Ureter (tissue), 1 donor: ENCODE data around the gene QKI. TPM values are rescaled to one million over a fixed set of nuclear protein-coding genes. Genes with fewer than 3 reads are reported as not detected.

ENCODE experiments used
- DNase-seq: peaks from one replicate; pipeline ENCODE4 v3.0.0-alpha.2; 2020; ENCODE audit warnings: low spot score
- total RNA-seq: library from RNA; stranded (reverse); gene quantifications from one replicate; pipeline ENCODE4 v1.2.4, GENCODE V29; 2023
- donor health status: DM: yes; HTN: yes; CAD: no.

The QKI gene
- total RNA-seq, 1 donor from 2014 or later = 96.7 TPM

DNA sequence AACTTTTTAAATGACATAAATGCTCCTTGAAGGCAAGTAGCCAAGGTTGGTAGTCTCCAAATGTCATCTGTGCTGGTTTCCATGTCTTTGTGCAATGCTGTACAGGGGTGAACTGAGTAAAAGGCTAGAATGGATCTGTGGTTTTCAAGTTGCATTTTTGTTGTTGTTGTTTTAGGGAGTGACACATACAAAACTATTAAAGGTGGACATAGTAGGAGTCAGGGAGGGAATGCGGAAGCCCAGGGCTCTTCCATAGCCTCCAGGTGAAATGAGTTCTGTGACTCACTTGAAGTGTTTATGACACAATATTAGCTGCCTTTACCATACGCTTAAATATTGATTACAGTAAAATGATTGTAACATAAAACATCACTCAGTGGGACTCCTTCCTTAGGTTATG lies 22.5 kb upstream of the QKI start:
- DNase-seq = no peak

DNA sequence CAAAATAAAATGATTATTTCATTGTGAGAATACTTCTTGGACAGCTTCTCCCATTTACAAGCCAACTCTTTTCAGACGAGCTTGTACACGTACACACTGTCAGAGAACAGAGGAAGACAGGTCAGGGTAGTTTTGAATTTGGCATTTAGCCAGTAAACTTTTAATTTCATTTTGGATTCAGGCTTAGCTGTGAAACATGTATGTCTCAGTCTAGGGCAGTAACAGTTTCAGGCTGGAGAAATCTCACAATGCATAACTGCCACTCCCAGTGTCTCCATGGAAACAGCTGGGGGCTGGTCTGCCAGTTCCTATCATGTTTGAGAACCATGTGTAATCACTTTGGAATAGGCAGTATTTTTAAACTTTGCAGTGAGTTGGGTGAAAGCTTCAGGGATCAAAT lies 22.0 kb upstream of the QKI start:
- peak; percentile 62 for DNase-seq

DNA sequence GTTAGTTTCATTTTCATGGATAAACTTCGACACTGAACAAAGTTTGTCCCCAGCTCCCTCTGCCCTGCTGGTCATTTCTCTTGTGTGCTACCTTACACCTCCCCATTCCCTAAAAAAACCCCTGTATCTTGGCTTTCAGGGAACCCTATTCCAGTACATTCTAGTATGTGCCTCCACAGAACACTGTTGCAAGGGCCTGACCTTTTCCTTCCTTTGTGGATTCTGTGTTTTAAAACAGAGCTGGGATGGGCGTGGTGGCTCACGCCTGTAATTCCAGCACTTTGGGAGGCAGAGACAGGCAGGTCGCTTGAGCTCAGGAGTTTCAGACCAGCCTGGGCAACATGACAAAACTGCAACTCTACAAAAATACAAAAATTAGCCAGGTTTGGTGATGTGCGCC lies 20.6 kb upstream of the QKI start:
- DNase-seq = no peak

DNA sequence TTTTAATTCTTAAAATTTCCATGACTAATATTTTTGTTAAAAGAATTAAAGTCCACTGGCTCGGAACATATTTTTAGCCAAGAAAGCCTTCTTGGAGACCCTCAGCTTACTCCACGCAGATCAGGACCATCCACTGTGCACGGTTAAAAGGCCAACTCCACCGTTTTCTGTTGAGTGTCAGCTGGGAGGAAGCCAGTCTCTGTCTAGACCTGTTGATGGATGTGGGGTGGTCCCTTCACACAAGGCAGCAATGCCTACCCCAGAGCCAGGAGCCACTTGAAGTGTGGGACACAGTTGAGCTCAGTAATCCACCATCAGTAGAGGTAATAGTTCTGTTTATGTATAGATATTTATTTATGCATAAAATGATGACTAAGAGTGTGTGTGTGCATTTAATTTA lies 19.9 kb upstream of the QKI start:
- no peak for DNase-seq

DNA sequence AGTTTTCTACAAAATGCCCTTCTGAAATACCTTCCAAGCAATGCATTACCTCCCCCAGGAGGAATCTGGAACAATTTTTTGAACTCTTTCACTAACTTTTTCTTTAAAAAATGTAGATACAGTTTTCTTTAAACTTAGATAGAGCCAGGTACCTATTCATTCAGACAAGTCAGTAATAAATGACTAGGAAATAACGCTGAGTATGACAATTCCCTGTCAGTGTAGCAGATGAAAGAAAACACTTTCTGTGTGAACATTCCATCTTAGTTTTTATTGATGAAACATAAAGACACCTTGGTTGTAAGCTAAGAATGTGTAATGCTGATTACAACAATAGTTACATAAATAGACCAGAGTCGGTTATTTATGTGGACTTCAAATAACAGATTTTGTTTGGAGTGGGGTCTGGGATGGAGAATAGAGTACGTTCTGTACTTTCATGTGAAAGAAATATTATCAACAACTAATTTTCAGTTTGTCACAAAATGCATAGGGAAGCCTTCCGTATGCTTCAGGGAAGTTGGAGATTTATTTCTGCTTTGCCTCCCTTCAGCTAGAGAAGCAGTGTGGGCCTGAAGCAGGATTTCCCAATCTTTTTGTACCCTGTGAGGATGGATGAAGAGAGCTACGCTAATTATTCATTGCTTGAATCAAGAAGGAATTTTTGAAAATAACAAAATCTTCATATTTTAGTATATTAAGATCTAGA lies 19.2 kb upstream of the QKI start:
- no peak for DNase-seq

DNA sequence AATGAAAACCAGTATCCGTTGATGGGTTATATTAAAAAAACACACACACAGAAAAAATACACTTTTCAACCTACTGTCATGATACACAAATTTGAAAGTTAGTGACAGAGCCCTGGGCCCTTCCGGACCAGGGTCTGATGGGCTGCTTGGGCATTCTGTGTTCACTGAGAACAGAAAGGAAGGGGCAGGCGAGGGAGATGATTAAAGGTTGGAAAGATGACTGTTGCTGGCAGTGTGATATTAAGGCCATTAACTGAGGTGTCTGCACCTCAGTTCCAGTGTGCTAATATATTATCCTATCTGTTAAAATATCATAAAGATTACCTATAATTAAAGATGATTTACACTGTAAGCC lies 18.7 kb upstream of the QKI start:
- DNase-seq = no peak

DNA sequence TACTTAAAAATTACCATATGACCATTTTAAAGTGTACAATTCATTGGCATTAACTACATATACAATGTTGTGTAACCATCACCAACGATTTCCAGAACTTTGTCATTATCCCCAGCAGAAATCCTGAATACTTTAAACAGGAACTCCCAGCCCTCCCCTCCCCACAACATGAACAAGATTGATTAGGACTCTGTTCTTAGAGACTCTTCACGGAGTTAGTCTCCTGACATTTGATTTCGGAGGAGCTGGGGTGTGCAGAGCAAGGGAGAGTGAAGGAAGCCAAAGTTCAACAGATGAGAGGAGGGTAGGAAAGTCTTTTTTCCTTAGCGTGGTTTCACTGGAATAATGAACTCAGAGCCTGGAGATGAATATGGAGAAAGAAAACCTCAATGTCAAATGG lies 17.2 kb upstream of the QKI start:
- DNase-seq = no peak

DNA sequence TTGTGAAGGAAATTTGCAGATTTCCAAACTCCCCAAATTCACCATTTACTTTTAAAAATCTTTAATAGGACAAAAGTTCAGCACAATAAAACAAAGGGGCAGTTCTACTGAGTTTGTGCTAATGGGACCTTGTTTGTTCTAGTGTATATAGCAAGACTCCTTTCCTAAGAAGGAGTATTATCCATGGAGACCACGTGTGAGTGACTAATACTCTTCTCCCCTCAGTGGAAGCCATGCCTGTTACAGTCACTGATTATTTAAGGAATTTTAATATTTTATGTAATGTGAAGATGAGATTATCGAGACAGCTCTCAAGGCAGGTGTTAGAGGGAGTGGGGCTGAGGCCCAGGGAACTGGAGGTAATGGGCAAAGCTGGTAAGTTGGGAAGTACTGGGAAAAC lies 16.4 kb upstream of the QKI start:
- no peak for DNase-seq

DNA sequence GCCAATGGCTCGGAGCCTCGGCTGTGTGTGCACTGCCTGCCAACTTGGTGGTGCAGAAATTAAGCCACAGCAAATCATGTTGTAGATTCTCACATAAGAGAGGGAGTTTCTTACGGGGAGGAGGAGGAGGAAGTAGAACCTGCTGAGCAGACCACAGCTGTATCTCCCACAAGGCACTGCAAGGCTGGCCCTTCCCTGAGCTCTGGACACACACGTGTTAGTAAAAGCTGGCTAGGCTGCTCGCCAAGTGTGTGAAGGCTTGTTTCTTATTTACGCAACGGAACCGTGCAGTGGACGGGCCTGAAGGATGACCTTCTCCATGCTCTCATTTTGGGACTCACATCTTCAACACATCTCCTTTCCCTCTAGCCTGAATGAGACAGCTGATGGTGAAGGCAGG lies 15.7 kb upstream of the QKI start:
- DNase-seq = no peak

DNA sequence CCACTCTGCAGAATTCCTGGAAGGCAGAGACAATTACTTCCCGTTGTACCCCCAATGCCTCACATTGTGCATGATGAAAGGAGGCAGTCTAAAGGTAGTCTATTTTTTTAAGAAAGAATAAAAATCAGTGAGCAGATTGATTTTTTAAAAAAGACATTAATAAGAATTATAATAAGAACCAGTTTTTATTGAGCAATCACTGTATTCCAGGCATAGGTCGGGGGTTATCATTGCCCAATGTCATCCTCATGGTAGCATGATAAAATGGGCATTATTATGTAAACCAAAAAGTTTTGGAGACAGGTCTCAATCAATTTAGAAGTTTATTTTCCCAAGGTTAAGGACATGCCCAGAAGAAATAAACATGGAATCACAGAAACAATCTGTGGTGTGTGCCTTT lies 14.0 kb upstream of the QKI start:
- no peak for DNase-seq

DNA sequence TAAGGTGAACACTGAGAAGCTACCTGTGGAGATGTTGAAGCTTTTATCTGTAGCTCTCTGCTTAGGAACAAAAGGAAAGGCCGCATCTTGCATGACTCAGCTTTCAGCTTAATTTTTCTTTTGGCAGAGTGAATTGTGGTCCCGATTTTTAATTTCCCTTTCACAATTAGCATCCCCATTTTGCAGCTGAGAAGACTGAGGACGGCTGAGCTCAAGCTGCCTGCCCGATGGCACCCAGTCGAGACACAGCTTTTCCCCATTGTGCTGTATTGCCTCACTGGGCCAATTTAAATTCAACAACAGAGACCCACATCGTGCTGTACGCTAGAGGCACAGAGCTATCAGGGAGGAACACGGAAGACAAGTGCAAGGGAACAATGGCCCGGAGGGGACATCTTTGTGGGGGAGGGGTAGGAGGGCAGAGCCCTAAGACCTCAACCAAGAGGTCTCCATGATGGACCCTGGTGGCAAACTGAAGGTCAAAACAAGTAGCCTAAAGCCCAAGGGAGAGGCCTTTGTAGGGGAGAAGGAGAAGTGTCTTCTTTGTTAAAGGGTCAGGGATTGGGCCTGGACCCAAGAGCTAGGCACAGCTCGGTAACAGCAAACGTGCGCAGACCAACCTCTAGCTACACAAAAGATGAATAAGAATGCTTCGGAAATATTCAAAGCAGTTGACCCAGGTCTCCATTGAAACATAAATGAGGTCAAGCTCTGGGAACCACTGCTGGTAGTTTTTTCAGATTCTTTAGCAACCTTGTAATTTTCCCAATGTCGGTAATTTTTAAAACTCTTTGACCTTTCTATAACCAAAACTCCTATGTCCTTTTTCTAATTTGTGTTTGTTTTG lies 13.3 kb upstream of the QKI start:
- DNase-seq = no peak

DNA sequence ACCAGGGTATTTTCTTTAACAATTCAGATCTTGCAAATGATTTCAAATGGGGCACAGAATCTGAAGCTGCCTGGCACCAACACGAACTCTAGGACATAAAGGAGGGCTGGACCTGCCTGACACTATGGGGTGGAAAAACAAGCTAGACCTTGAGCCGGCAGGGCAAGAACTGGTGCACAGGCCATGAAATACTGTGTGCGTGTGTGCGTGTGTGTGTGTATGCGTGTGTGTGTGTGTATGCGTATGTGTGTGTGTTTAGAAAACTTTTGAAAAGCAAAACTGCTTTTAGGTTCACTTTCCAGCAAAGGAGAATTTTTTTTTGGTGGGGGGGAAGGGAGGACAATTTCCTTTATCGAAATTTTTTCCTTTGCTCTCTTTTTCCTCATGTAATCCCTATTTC lies 11.9 kb upstream of the QKI start:
- DNase-seq = no peak

DNA sequence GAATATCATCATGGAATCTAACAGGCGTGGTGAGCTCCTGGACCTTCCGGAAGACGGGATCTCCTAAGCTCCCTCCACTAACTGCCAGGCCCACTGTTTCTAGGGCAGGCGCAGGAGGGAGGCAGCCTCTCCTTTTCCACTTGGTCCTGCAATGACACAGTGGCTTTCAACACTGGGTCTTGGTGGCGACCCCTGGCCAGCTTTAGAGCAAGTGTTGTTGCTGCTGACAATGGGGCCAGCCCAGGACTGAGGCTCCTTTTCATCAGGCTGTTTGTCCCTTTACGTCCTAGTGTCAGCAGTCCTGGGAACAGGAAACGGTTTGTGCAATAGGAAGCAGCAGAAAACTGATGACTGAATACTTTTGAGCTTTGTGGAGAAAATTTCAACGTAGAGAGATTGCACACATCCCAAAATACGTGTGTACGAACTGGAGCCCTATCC lies 9.7 kb upstream of the QKI start:
- no peak for DNase-seq

DNA sequence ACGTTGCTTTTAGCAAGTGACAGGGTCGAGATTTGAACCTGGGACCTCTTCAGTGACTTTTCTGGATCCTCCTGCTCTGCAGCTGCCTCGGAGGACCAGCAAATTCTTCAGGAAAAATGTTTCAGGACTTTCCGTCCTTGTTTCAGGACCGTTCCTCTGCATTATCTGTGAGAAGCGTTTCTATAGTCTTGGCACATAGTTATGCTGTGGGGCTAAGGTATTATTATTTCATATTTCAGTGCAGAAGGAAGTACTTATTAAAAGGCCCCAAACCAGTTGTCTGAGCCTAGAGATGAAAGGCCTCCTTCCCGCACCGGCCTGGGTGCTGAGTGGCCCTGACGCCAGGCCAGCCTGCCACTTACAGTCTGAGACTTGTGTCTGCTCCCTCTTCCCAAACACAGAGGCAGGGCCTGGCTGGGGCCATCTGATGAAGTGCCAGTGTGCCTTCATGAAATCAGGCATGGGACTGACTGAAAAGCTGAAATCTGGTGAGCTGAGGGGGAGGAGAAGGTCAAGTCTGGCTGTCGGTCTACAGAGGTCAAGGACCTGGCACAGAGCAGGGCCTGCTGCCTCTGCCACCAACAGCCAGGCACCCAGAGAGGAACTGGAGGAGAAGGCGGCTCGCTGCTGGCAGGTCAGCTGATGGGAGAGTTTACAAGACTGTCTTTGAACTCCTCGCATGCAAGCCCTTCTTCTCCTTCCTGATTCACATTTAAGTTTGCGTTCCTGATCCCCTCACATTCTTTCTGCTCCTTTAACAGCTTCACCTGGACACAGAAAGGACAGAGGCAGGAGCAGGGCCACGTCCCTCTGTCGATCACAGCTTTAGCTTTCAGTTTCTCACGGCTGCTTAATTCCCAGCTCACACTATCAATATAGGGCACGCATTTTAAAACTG lies 8.9 kb upstream of the QKI start:
- DNase-seq = peak; percentile 64

DNA sequence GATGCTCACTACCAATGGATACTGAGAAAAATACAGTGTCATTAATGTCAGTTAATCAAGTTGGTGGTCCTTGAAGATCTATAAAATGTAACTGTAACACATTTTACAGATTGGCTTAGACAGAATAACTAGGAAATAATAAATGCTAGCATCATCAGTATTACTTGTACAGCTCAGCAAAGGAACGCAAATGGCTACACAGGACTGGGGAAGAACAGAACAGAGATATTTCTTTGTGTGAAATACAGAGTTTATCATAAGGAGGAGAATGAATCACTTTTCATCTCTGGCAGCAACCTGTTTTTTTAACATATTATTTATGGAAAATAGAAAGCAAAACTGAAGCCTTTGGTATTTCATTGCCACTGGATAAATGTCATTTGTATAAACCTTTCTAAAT lies 8.2 kb upstream of the QKI start:
- no peak for DNase-seq

DNA sequence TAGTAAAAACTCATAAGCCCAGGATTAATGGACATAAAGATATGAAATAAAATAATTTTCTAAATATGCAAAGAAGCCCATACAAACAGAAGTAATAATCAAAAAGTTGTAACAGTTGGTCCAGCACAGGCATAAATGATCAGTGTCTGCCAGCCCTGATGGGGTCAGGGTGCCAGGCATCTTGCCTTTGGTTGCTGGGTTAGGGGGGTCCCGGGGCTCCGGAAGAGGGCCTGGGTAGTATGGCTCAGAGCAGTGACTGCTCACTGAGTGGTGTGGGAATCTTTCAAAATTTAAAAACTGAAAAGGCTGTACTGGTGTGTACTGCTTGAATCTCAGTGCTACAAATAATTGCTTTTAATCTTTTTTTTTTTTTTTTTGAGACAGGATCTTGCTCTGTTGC lies 7.7 kb upstream of the QKI start:
- DNase-seq = no peak

DNA sequence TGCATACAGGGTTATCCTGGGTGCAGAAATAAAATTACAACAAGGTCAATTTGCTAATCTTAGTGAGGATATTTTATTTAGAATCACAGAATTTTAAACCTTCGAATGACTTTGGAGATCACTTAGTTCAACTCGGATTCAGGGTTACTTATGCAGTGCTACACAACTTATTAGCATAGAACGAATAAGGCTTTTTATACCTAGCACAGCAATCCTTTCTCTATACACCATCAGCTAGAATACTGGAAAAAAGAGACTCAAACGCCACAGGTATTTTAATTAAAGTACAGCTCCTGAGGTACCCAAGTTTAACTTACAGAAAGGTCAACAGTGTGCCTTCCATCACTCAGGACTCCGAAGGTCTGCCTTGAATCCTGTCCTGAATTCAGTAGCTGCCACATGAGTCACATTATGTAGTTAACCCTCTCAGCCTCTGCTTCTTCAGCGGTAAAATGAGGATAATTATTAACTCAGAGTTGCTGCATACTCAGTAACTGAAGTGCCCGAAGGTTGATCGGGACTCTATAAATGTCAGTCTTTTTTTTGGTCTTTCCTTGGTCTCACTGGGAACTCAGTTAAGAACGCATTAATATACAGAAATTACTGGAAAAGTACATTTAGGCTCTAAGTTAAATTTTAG lies 6.0 kb upstream of the QKI start:
- no peak for DNase-seq

DNA sequence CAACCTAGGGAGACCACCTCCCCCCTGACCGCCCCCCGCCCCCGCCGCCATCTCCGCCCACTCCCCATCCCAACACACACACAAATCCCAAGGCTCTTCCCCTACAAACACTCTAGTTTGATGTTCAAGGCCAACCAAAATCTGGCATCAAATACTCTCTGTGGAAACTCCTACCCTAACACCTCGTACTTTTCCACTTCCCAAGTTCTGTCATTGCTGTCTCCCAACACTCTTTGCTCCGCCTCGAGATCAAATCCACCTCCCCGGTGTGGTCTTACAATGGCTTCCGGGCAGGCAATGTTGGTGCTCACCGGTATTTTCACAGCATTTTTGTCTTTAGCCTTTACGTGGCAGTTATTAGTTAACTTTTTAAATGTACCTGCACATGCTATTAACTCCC lies 4.8 kb upstream of the QKI start:
- no peak for DNase-seq

DNA sequence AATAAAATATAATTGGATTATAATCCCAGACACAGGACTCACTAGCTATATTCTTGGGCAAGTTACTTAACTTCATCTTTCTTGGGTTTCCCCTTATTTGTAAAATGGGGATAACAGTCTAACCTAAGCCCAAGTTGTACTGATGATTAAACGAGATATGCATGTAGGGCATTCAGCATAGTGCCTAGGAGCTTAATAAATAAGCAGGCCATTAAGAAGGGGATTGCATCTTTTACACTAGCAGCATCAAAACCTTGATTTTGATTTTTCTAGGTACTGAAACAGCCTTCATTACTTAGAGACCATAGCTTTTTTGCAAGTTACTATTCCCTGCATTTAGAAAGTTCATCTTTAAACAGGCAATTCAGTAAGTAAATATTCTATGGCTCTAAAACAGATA lies 2.2 kb upstream of the QKI start:
- DNase-seq = no peak

DNA sequence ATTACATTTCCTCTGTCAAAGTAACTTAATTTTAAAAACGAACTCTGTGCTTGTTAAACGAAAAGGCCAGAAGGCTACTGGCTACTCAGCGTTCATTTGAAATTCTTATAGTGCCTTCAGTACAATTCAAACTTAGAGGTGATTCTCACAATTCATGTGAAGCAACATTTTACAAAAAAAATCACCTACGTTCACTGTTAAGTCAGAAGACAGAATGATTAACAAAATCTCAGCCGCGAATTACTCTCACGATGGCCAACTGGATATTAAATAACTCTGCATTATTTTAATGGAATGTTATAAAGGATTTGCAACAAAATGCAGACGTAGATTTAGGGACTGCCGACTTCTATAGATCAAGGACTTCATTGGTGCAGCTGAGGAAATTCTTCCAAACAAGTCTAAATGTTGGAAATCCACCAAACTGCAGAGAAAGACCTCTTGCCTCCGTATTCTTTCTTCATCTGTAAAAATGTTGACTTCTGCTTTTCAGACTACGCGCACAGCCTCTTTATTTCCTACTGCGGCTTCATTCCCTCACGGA lies 1.6 kb upstream of the QKI start:
- DNase-seq = no peak

DNA sequence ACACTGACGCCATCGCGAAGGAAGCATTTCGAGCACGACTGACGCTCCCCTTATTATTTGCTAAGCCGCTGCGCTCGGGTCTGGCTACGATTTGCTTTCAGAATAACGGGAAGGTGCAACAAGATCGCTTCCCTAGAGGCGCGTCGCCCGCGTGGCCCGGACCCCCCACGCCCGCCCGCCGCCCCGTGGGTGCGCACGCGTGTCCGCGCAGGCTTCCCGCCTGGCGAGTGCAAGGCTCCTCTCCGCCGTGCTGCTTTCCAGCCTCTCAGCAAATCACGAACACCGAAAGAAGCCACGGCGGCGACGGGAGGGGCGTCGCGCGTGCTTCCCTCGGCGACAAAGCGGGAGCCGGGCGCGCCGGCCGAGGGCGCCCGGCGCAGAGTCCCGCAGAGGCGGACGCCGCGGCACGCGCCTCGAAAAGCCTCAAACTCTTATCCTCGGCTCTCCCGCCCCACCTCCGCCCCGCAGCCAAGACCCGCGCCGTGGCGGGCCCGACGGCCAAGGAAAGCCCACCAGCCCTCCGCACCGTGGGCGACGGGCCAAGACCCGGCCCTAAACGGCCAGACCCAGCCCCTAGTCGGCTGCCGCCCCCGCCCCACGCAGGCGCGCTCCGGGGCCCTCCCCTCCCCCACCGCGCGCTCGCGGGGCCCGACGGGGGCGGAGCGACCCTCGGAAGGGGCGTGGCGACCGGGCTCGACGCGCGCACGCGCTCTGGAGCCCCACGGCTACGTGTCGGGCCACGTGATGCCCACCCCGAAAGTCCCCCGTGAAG lies 987 bp upstream of the QKI start:
- DNase-seq = peak; percentile 91
